Stimulated activated CD4-positive, alpha-beta T cell treated with anti-CD3 and anti-CD28 coated beads, Interleukin-1b, Interleukin-23, amount 100 ng/mL, for 1 hour (primary cell): ENCODE results near the gene KRTAP10-1.

Source experiments
- DNase-seq, 2 donors: peaks; one replicate each; pipeline ENCODE4 v3.0.0-alpha.2; 2020; ENCODE audit warnings: low read depth in 2 of 2

Gene KRTAP10-1

DNA sequence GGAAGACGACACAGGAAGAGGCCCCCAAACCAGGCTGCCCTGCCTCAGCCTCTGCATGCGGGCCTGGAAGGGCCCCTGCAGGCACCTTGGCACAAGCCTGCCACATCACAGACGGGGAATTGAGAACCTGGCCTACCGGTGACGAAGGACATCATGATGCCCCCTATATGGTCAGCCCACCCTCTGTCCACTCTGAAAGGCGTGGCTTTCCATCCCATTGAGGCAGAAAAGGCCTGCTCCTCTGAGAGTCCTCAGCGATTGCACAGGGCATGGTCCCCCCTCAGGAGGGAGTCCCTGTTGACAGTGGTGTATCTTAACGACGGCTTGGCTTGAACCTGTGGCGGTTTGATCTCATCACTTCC lies 11.4 kb downstream of the KRTAP10-1 start:
- no peak for DNase-seq

- DNase-seq = no peak
Observed at GRCh38 chr21:44527983-44528633, 11.9 kb downstream of the KRTAP10-1 start.

GRCh38 chr21:44527156-44527982 lies 12.6 kb downstream of the KRTAP10-1 start:
- no peak for DNase-seq

GRCh38 chr21:44526096-44526997 lies 13.6 kb downstream of the KRTAP10-1 start:
- no peak for DNase-seq

DNA sequence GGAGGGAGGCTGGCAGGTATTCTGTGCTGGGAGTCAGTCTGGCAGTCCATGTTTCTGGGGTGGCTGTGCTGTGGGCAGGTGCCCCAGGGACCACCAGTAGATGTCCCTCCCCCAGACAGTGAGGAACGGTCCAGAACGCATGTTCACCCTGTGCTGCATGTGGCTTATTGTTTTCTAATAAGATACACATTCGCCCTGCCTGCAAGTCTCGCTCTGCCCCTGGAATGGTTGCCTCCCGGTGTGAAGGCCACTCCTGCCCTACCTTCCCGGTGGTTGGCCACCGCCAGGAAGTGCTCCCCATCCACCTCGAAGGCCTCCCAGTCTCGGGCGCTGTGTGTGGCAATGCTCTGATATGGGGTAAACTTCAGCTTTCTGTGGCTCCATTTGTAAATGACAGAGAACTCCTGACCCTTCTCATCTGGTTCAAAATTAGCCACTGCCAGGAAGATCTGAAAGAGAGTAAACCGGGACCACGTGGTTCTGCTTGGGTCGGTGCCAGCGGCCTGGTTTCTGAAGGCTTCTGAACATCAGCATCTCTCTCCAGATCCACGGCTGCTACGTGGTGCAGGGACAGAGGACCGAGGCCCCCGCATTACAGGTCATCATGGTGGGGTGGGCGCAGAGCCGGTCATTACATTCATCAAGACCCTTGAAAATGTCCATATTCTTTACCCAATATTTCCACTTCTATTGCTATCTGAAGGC lies 14.5 kb downstream of the KRTAP10-1 start:
- no peak for DNase-seq

DNA sequence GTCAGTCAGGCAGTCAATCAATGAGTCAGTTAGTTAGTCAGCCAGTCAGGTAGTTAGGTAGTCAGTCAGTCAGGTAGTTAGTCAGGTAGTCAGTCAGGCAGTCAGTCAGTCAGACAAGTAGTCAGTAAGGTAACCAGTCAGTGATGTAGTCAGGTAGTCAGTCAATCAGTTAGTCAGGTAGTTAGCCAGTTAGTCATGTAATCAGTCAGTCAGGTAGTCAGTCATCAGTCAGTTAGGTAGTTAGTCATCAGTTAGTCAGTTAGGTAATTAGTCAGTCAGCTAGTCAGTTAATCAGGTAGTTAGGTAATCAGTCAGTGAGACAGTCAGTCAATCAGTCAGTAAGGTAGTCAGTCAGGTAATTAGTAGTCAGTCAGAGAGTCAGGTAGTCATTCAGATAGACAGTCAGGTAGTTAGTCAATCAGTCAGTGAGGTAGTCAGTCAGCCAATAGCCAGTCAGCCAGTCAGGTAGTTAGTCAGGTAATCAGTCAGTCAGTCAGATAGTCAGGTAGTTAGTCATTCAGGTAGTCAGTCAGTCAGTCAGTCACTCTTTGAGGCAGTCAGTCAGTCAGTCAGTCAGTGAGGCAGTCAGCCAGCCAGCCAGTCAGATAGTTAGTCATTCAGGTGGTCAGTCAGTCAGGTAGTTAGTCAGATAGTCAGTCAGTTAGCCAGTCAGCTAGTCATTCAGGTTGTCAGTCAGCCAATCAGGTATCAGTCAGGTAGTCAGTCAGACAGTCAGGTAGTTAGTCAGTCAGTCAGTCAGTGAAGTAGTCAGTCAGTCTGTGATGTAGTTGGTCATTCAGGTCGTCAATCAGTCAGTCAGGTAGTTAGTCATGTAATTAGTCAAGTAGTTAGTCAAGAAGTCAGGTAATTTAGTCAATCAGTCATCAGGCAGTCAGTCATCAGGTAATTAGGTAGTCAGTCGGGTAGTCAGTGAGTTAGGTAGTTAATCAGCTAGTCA lies 15.3 kb downstream of the KRTAP10-1 start:
- DNase-seq = no peak

DNA sequence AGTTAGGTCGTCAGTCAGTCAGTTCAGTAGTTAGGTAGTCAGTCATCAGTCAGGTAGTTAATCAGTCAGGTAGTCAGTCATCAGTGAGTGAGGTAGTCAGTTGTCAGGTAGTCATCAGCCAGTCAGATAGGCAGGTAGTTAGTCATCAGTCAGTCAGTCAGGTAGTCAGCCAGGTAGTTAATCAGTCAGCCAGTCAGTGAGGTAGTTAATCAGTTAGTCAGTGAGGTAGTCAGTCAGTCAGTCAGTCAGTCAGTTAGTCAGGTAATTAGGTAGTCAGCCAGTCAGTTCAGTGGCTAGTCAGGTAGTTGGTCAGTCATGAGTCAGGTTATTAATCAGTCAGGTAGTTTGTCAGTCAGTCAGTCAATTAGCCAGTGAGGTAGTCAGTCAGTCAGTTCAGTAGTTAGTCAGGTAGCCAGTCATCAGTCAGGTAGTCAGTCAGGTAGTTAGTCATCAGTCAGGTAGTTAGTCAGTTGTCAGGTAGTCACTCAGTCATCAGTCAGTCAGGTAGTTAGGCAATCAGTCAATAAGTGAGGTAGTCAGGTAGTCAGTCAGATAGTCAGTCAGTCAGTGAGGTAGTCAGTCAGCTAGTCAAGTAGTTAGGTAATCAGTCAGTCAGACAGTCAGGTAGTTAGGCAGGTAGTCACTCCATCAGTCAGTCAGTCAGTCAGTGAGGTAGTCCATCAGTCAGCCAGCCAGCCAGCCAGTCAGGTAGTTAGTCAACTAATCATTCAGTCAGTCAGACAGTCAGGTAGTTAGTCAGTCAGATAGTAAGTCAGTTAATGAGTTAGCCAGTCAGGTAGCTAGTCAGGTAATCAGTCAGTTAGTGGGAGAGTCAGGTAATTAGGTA lies 16.2 kb downstream of the KRTAP10-1 start:
- no peak for DNase-seq

- DNase-seq = no peak
Observed at GRCh38 chr21:44522753-44523204, 17.2 kb downstream of the KRTAP10-1 start.

- no peak for DNase-seq
Observed at GRCh38 chr21:44521928-44522752, 17.9 kb downstream of the KRTAP10-1 start.

DNA sequence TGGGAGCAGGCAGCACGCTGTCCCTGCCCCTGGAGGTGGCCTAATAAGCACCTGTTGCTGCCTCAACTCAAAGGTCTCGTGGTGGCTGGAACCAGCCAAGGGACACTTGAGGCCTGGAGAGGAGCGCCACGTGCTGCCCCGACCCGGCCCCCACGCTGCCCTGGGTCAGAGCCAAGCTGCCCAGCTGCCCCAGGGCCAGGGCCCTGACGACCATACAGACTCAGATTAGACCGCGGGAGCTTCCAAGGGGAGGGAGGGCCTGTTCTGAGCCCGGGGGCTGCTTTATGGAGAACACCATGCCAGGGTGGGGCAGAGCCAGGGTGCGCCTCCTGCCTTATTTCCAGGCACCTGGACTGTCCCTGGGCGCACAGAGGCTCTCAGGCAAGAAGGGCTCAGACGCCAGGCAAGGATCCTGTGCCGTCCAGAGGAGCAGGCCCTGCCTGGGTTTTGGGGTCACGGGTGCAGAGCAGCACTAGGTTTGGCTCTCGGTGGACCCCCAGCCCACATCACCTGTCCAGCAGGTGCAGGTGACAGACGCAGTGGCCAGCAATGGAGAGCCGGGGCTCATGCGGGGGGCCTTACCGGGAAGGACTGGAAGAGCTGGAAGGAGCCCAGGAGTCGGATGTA lies 18.6 kb downstream of the KRTAP10-1 start:
- no peak for DNase-seq

GRCh38 chr21:44520326-44521300 lies 19.4 kb downstream of the KRTAP10-1 start:
- DNase-seq = no peak

DNA sequence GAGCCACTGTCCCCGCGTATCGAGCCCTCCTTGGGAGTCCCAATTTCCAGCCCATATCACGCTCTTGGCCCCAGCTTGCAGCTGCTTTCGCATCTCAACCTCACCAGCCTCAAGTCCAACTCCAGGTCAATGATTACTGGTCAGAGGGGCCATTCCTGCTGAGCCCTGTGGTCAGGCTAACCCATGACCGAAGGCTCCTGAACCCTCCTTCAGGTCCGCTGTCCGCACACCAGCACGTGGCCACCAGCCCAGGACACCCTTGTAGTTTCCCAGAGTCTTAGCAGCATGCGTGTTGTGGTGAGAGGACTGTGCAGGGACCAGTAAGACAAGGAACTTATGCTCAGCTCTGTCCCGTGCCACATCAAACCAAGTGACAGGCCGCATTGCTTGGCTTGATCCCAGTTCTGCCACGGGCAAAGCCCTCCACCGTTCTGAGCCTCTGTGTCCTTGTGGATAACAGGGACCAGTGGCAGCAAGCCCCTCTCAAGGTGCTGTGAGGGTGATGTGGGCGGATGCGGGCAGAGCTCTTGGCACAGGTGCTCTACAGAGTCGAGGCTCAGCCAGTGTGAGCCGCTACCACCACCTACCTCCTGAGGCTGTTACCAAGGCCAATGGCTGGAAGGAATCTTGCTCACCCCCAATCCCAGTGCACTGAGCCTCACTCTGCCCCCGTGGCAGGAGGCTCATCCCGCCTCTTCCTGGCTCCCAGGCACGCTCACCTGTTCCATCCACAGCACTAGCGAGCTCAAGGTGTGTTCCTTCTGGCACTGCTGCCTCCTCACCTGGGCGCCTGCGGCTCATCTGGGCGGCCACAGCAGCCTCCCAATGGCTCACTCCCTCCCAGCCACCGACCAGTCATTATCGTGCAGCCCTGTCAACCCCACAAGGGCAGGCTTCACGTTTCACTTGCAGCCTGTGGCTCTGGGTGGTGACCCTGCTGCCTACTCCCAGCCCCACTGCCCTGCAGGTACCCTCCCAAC lies 20.4 kb downstream of the KRTAP10-1 start:
- no peak for DNase-seq

GRCh38 chr21:44518686-44519085 lies 21.3 kb downstream of the KRTAP10-1 start:
- no peak for DNase-seq

GRCh38 chr21:44517175-44517899 lies 22.7 kb downstream of the KRTAP10-1 start:
- DNase-seq = no peak

DNA sequence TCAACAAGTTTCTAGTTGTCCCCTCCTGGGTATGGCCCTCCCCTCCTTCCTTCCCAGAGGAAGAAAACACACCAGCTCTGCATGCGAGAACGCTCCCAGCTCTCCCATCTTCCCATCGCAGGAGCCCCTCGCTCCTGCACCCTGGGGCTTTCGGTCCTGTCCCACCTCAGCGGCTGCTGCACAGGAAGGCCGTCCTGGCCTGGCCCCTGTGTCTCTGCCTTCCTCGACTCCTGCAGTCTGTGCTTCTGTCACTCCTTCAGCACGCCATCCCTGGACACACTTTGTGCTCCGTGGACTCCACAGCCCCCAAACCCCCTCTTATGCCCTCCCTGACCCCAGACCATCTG lies 23.2 kb downstream of the KRTAP10-1 start:
- DNase-seq = no peak
